Kidney epithelial cell (primary cell): ENCODE results near the gene NFASC. TPM values are rescaled to one million over a fixed set of nuclear protein-coding genes. Genes with fewer than 3 reads are reported as not detected.

Experiments
- DNase-seq: peaks from one replicate; pipeline ENCODE4 v3.0.0-alpha.2; 2010; ENCODE audit warnings: low read depth
- H3K27me3 ChIP-seq: 2 replicates; pipeline ENCODE4 v1.6.0; 2011; ENCODE audit warnings: low read length; ENCODE audit not compliant: control insufficient read depth, insufficient read depth
- H3K36me3 ChIP-seq: 2 replicates; pipeline ENCODE4 v1.5.1; 2011; ENCODE audit warnings: low read length; ENCODE audit not compliant: control insufficient read depth, insufficient read depth
- H3K4me3 ChIP-seq: 2 replicates; pipeline ENCODE4 v1.5.1; 2011; ENCODE audit warnings: low read depth, mild to moderate bottlenecking, control low read depth, low read length
- CTCF ChIP-seq: IDR thresholded peaks from 2 replicates; pipeline ENCODE4 v1.5.1; 2011; ENCODE audit warnings: mild to moderate bottlenecking, moderate library complexity, low read length, control low read depth, inconsistent platforms; ENCODE audit not compliant: insufficient read depth, poor library complexity, severe bottlenecking
- total RNA-seq: library from RNA; depleted of rRNA; stranded (reverse); fragments of >200 nt; gene quantifications from 2 replicates; pipeline ENCODE4 v1.2.3, GENCODE V29; 2015

NFASC gene
- total RNA-seq, 1 donor from 2014 or later, result 1.2 TPM

- DNase-seq, result no peak
- Histone ChIP-seq H3K4me3 (no peak overlapping the region), H3K36me3 (no peaks in the 10 kb centered on the region), H3K27me3 (peaks cover 4% of the 10 kb centered on the region)
- no peak for TF ChIP-seq CTCF
Observed at GRCh38 chr1:204846546-204846945, 24.1 kb upstream of the NFASC start.

- DNase-seq, result no peak
- Histone ChIP-seq H3K4me3 (no peak overlapping the region), H3K27me3 (peaks cover 4% of the 10 kb centered on the region), H3K36me3 (no peaks in the 10 kb centered on the region)
- TF ChIP-seq CTCF, result no peak
Observed at GRCh38 chr1:204848579-204848978, 22.1 kb upstream of the NFASC start.

GRCh38 chr1:204852854-204853253 lies 17.8 kb upstream of the NFASC start:
- H3K27me3 ChIP-seq, result peaks cover 4% of the 10 kb centered on the region
- TF ChIP-seq CTCF, result no peak
- DNase-seq, result no peak
- H3K36me3 ChIP-seq, result no peaks in the 10 kb centered on the region
- no peak overlapping the region for H3K4me3 ChIP-seq

- DNase-seq, result no peak
- TF ChIP-seq CTCF, result no peak
- peaks cover 3% of the 10 kb centered on the region for H3K27me3 ChIP-seq
- H3K4me3 ChIP-seq, result no peak overlapping the region
- H3K36me3 ChIP-seq, result no peaks in the 10 kb centered on the region
Observed at GRCh38 chr1:204853436-204853835, 17.2 kb upstream of the NFASC start.

- TF ChIP-seq CTCF, result no peak
- no peaks in the 10 kb centered on the region for H3K36me3 ChIP-seq
- H3K27me3 ChIP-seq, result peaks cover 7% of the 10 kb centered on the region
- no peak for DNase-seq
- H3K4me3 ChIP-seq, result no peak overlapping the region
Observed at GRCh38 chr1:204854286-204854685, 16.4 kb upstream of the NFASC start.

- Histone ChIP-seq H3K27me3 (peaks cover 8% of the 10 kb centered on the region), H3K4me3 (no peak overlapping the region), H3K36me3 (no peaks in the 10 kb centered on the region)
- DNase-seq, result no peak
- TF ChIP-seq CTCF, result no peak
Observed at GRCh38 chr1:204858363-204858821, 12.3 kb upstream of the NFASC start.
